ENCODE results near the gene RFFL.
A peak's percentile ranks its signal among the peaks of the same experiment; 100 is the strongest.
"Not testable (repeated sequence)": the region's sequence is repeated elsewhere in the genome, so short reads cannot be mapped to it uniquely, and the experiment has no call there.

The RFFL gene

DNA sequence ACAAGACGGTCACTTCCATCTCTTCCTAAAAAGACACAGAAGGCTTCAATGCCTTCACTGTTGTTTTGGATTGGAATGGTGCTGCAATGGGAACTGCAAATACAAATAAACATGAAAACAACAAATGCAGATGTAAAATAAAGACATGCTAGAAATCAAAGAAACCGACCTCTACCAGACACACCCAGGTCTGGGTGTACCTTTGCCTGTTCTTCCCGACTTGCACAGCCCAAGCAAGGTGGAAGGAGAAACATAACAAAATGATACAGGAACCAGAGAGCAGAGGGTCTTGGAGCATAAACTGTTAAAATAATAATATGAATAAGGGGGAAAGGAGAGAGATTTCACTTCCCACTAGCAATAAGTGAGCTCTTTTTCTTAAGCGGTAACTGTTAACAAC is 17.3 kb downstream of the RFFL start:
- no peak for DNase-seq

DNA sequence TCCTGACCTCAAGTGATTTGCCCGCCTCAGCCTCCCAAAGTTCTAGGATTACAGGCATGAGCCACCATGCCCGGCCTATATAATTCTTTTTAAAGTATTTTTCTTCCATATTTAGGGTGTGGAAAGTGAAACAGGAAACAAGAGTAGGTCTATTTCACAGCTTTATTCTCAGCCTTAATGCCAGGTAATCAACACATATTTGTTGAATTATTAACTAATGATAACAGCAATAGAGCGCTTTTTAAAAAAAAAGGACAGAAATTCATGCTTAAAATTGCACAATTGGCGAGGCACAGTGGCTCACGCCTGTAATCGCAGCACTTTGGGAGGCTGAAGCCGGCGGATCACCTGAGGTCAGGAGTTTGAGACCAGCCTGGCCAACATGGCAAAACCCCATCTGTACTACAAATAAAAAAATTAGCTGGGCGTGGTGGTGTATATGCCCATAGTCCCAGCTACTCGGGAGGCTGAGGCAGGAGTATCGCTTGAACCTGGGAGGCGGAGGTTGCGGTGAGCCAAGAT is 18.0 kb downstream of the RFFL start:
- DNase-seq: not testable (repeated sequence)

GRCh38 chr17:35044181-35044580 is 19.3 kb downstream of the RFFL start:
- no peak for DNase-seq

GRCh38 chr17:35041390-35041789 is 22.1 kb downstream of the RFFL start:
- DNase-seq: no peak

DNA sequence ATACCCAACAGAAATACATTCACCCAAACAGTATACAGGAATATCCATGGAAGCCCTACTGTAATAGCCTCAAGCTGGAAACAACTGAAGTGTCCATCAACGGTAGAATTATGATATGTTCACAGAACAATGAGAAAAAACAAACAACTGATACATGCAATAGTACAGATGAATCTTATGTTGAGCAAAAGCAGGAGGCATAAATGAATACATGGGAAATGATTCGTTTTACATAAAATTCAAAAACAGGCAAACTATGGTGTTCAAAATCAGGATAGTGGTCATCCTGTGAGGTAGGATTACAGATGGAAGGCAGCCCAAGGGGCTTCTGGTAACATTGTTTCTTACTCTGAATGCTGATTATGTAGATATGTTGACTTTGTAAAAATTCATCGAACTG is 25.1 kb downstream of the RFFL start:
- no peak for DNase-seq

- no peak for DNase-seq
These were observed 32.7 kb downstream of the RFFL start for GRCh38 chr17:35030780-35031179.

DNA sequence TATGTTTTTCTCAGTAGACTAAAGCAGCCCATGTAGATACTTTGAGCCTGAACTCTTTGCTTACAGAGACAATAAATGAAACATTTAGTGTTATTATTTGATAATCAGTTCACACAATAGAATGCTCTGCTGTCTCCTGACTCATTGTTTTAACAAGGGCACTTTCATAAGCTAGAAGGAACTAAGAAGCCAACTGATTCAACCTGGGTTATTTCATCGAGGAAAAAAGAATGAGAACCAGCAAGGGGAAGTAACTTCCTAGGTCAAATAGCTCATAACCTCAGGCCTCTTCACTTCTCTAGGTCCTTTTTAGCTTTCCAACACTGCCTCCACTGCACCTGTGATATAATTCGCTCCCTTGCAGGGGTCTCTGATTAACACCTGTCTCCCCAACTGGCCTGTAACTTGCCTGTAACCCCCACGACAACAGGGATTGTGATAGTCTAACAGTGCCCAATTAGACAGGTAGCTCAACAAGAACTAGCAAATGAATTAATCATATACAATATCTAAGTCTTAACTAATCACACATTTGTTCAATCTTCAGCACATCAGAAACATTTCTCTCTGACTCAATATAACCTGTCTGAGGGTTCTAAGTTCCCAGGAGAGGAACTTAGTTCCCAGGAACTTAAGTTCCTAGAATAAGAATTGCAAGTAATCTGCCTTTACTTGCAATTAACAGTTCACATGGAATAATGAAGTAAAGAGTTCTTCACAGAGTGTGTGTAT is 34.8 kb downstream of the RFFL start:
- DNase-seq: no peak

DNA sequence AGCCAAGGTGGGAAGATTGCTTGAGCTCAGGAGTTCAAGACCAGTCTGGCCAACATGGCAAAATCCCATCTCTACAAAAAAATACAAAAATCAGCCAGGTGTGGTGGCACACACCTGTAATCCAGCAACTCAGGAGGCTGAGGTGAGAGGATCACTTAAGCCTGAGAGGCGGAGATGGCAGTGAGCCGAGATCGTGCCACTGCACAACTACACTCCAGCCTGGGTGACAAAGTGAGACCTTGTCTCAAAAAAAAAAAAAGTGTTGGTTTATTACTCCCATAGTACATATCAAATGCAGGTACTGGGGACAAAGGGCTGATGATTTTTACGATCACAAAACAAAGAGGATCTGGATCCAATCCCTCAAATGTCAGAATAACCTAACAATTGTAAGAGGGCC is 35.4 kb downstream of the RFFL start:
- not testable (repeated sequence) for DNase-seq

DNA sequence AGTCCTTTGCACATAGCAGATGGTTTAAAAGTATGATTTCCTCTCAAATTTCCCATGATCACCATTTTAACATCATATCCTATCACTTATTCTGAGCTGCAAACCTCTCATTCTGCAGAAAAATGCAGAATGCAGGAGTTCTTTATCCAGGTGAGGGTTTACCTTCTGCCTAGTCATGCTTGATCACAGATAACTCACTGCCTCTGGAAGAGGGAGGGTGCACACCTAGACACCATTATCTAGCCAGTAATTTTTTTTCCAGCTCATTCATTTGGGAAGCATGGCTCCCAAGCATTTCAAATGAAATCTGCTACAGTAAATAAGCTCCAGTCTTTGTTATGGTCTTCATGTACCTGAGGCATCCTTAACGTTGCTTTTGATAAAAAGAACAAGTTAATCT is 38.0 kb downstream of the RFFL start:
- DNase-seq: no peak

DNA sequence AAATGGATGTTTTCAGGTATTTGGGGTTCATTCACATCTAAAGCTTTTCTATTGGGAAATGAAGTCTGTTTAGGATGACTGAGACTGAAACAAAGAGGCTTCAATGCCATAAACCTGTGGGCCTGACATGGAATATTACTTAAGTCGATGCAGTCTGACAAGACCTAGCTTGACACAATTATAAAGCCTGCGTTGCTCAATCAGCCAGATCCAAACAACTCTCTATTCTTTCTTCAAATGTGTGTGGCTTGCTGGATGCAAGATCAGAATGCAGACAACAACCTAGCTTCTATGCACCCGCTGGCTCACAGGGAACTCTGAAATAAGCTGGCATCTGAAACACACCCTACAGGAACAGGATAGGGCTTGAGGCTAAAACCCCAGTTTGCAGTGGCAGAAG is 40.0 kb downstream of the RFFL start:
- no peak for DNase-seq

- DNase-seq: peak; percentile 77 to 80
These were observed 40.9 kb downstream of the RFFL start for GRCh38 chr17:35022536-35023063.

- DNase-seq: no peak
These were observed 41.8 kb downstream of the RFFL start for GRCh38 chr17:35021520-35022380.

DNA sequence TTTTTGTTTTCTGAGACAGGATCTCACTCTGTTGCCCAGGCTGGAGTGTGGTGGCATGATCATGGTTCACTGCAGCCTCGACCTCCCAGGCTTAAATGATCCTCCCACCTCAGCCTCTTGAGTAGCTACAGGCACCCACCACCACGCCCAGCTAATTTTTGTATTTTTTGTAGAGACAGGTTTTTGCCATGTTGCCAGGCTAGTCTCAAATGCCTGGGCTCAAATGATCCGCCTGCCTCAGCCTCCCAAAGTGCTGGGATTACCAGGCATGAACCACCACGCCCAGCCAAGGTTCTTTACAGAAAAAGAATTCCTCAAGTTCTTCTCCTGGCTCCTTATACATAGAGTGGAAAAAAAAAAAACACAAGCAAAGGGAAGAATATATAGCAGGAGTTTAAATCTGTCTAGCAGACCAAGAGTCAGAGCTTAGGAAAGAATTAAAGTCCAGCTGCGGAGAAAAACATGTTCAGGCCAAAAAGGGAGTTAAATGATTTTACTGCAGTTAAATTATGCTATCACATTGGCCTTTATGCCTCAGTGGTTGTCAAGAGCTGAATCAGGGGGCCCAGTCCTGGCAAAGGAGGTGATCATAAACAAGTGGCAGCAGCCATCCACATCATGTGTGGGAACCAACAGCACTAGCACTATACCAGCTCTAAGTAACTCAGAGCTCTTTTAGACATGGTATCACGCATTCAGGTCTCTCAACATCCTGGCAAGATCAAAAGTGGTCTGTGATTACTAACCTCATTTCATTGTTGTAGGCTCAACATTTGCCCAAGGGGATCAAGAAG is 43.9 kb downstream of the RFFL start:
- DNase-seq: no peak

DNA sequence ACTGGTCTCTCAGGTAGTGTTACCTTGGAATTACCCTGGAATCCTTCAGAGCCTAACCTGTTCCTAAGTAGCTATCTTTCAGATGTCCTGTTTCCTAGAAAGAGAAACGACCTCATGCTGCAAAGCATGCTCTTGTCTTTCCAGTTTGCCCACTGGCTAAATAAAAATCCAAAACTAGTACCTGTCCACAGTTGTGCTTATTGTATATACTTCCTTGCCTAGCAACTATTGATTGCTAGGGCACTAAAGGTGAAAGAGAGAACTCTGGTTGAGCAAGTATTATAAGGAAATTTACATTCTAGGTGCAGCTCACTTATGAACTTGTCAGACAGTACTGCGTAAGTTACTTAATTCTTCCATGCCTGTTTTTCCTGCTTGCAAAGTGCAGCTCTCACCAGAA is 44.7 kb downstream of the RFFL start:
- no peak for DNase-seq

- DNase-seq: no peak
These were observed 46.5 kb downstream of the RFFL start for GRCh38 chr17:35017021-35017420.

GRCh38 chr17:35016369-35016768 is 47.1 kb downstream of the RFFL start:
- DNase-seq: no peak

- no peak for DNase-seq
These were observed 51.8 kb downstream of the RFFL start for GRCh38 chr17:35011671-35012216.

- DNase-seq: no peak
These were observed 53.4 kb downstream of the RFFL start for GRCh38 chr17:35010093-35010492.

DNA sequence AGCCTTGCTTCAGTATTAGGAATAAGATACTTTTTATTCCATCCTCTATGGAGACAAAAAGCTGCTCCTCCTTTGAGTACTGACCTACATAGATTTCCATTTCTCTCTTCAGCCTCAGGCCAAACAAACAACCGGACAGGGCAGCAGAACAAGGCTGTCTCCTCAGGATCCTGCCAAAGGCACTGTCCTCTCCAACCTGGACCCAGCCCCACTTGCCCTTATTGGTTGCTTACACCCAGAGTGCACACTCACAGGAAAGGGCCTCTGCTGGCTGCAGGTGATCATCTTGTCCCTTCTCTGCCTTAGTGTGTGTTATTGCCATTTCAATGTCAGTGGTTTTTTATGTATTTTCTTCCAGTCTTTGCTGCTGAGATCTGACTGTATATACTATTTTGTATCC is 56.5 kb downstream of the RFFL start:
- no peak for DNase-seq

DNA sequence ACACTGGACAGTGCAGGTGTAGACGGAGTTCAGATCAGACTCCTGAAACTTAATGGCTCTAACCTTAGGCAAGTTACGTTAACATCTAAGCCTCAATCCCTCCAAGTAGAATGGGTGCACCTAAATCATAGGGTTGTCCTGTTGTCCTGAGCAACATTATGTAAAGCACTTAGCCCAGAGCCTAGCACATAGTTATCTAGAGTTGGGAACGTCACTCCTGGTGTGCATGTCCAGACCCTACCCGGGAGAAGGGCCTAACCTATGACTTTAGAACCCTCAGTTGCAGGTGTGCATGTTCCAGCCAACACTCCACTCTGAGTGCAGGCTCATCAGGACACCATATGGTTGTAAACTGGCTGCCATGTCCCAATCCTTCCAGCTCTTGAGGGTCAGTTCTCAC is 57.2 kb downstream of the RFFL start:
- DNase-seq: no peak

GRCh38 chr17:35003778-35004177 is 59.7 kb downstream of the RFFL start:
- no peak for DNase-seq

GRCh38 chr17:35002876-35003551 is 60.5 kb downstream of the RFFL start:
- DNase-seq: no peak

All from CD4-positive, alpha-beta T cell treated with Interleukin-4 for 1 hour (primary cell).